Loucy (cell line): ENCODE measurements around the gene MROH8.
"Not testable (repeated sequence)": the region's sequence is repeated elsewhere in the genome, so short reads cannot be mapped to it uniquely, and the experiment has no call there.

Experiments used
- H2AFZ ChIP-seq: fragments of 200-600 bp; sonication (generic); 2 replicates; pipeline ENCODE4 v1.6.0; 2016; ENCODE audit warnings: antibody characterized with exemption, mild to moderate bottlenecking, low read length, moderate library complexity
- H3F3A ChIP-seq: fragments of 200-600 bp; 2 replicates; pipeline ENCODE4 v1.6.0; 2016; ENCODE audit warnings: antibody characterized with exemption, low read depth, mild to moderate bottlenecking
- H3K27me3 ChIP-seq: fragments of 200-600 bp; sonication (generic); 2 replicates; pipeline ENCODE4 v1.6.1; 2014; ENCODE audit warnings: low read length, mild to moderate bottlenecking; ENCODE audit not compliant: insufficient read depth, poor library complexity, severe bottlenecking
- H3K36me3 ChIP-seq: fragments of 200-600 bp; sonication (generic); 2 replicates; pipeline ENCODE4 v1.6.1; 2016; ENCODE audit warnings: low read length; ENCODE audit not compliant: insufficient read depth
- H3K4me1 ChIP-seq: fragments of 200-600 bp; sonication (generic); 2 replicates; pipeline ENCODE4 v1.5.1; 2014; ENCODE audit warnings: low read length, mild to moderate bottlenecking; ENCODE audit not compliant: insufficient read depth, poor library complexity, severe bottlenecking
- H3K4me2 ChIP-seq: fragments of 200-600 bp; sonication (generic); 2 replicates; pipeline ENCODE4 v1.6.0; 2014; ENCODE audit warnings: antibody characterized with exemption, low read length, low read depth, mild to moderate bottlenecking; ENCODE audit not compliant: poor library complexity, severe bottlenecking
- H3K4me3 ChIP-seq: fragments of 200-600 bp; sonication (generic); 2 replicates; pipeline ENCODE4 v1.5.1; 2014; ENCODE audit warnings: low read length, mild to moderate bottlenecking, mixed read lengths; ENCODE audit not compliant: poor library complexity, severe bottlenecking
- H3K79me2 ChIP-seq: fragments of 200-600 bp; sonication (generic); 2 replicates; pipeline ENCODE4 v1.6.1; 2014; ENCODE audit warnings: low read length; ENCODE audit not compliant: insufficient read depth
- H3K9ac ChIP-seq: fragments of 200-600 bp; sonication (generic); 2 replicates; pipeline ENCODE4 v1.6.0; 2014; ENCODE audit warnings: mild to moderate bottlenecking, low read depth, low read length, moderate library complexity; ENCODE audit not compliant: poor library complexity, severe bottlenecking
- H3K9me2 ChIP-seq: fragments of 200-600 bp; sonication (generic); replicated peaks from 2 replicates; pipeline ENCODE4 v1.6.1; 2016; ENCODE audit warnings: low read depth, low read length, mixed read lengths
- H3K9me3 ChIP-seq: fragments of 200-600 bp; sonication (generic); 2 replicates; pipeline ENCODE4 v1.6.1; 2014; ENCODE audit warnings: mild to moderate bottlenecking, antibody characterized with exemption, low read length, low read depth; ENCODE audit not compliant: insufficient read depth
- H4K20me1 ChIP-seq: fragments of 200-600 bp; sonication (generic); 2 replicates; pipeline ENCODE4 v1.6.0; 2014; ENCODE audit warnings: antibody characterized with exemption, low read length, mild to moderate bottlenecking; ENCODE audit not compliant: insufficient read depth, poor library complexity, severe bottlenecking
- EZH2phosphoT487 ChIP-seq: fragments of 200-600 bp; IDR thresholded peaks from 2 replicates; pipeline ENCODE4 v1.6.1; 2018; ENCODE audit warnings: antibody characterized with exemption, mild to moderate bottlenecking, moderate library complexity, borderline replicate concordance
- TF ChIP-seq, protein P1 (sequence below): fragments of 200-600 bp; sonication (generic); conservative IDR thresholded peaks from 2 replicates; pipeline ENCODE4 v1.5.1; 2014; ENCODE audit warnings: mild to moderate bottlenecking, antibody characterized with exemption, low read length

The MROH8 gene

DNA sequence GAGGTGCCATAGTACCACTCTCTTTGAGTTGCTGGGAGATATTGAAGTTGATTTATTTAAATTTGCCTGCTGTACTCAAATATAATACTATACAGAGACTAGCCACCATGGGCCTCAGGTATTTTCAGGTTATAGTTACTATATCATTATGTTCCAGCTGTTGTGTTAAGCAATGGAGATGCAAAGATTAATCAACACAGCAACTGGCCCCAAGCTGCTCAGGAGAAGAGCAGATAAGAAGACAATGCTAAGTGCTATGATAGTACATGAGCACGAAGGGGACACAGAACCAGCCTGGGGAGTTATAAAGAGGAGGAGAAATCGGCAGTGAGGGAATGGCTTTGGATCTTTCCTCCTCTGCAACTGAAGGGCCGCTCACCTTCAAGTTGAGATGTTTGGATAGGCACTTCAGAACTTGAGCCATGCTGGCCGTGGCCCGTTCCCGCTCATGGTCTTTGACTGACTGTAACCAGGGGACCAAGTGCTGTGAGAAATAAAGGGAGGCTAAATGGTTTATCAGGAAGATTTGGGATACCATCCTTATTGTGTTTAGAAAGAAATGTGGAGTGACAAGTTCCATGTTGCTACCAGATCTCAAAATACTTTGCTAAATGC is 24.6 kb downstream of the MROH8 start:
- Histone ChIP-seq H3K79me2 (no peaks in the 10 kb centered on the region), H3K9me3 (no peaks in the 10 kb centered on the region), H3K9ac (no peak overlapping the region), H3K4me3 (no peak overlapping the region), H3K27me3 (no peaks in the 10 kb centered on the region), H3K9me2 (no peaks in the 10 kb centered on the region), H3K4me2 (no peak overlapping the region), H3K4me1 (no peaks in the 10 kb centered on the region), H2AFZ (no peak overlapping the region), H4K20me1 (no peaks in the 10 kb centered on the region), H3F3A (no peaks in the 10 kb centered on the region), H3K36me3 (no peaks in the 10 kb centered on the region)
- TF ChIP-seq, protein P1, sequence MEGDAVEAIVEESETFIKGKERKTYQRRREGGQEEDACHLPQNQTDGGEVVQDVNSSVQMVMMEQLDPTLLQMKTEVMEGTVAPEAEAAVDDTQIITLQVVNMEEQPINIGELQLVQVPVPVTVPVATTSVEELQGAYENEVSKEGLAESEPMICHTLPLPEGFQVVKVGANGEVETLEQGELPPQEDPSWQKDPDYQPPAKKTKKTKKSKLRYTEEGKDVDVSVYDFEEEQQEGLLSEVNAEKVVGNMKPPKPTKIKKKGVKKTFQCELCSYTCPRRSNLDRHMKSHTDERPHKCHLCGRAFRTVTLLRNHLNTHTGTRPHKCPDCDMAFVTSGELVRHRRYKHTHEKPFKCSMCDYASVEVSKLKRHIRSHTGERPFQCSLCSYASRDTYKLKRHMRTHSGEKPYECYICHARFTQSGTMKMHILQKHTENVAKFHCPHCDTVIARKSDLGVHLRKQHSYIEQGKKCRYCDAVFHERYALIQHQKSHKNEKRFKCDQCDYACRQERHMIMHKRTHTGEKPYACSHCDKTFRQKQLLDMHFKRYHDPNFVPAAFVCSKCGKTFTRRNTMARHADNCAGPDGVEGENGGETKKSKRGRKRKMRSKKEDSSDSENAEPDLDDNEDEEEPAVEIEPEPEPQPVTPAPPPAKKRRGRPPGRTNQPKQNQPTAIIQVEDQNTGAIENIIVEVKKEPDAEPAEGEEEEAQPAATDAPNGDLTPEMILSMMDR = no peak
- no peak for TF ChIP-seq EZH2phosphoT487

DNA sequence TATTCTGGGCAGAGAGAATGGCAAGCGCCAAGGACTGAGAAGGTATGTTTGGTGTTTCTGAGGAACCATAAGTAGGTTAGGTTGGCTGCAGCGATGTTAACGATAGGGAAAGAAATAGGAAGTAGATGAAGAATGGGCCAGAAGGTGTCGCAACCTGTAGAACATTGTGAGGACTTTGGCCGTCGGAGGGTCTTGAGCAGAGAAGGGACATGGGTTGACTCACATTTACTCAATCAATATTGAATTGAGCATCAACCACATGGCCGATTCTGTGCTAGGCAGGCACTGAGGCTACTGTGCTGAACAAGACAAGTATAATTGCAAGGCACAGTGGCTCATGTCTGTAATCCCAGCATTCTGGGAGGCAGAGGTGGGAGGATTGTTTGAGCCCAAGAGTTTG is 27.1 kb downstream of the MROH8 start:
- Histone ChIP-seq H3K9ac (no peak overlapping the region), H3F3A (no peaks in the 10 kb centered on the region), H3K9me3 (no peaks in the 10 kb centered on the region), H3K4me1 (no peaks in the 10 kb centered on the region), H3K79me2 (no peaks in the 10 kb centered on the region), H3K27me3 (no peaks in the 10 kb centered on the region), H3K9me2 (no peaks in the 10 kb centered on the region), H3K4me2 (no peak overlapping the region), H2AFZ (no peak overlapping the region), H3K4me3 (no peak overlapping the region), H4K20me1 (no peaks in the 10 kb centered on the region), H3K36me3 (no peaks in the 10 kb centered on the region)
- no peak for TF ChIP-seq EZH2phosphoT487
- TF ChIP-seq, protein P1 = no peak

DNA sequence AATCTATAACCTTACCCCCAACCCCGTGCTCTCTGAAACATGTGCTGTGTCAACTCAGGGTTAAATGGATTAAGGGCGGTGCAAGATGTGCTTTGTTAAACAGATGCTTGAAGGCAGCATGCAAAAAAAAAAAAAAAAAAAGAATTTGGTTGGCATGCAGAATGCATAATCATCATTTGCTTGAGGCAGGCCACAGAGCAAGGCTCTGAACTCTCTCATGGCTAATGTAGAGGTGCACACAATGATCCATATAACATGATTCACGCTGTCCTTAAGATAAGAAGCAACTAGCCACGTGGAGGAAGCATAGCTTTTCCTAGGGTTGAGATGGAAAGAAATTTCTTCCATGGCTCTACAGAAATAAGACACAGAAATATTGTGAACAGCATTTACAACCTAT is 27.8 kb downstream of the MROH8 start:
- H3K9ac ChIP-seq = no peak overlapping the region
- H3K4me1 ChIP-seq = no peaks in the 10 kb centered on the region
- H3K4me3 ChIP-seq = no peak overlapping the region
- H3K9me2 ChIP-seq = no peaks in the 10 kb centered on the region
- no peaks in the 10 kb centered on the region for H3K36me3 ChIP-seq
- no peaks in the 10 kb centered on the region for H3F3A ChIP-seq
- H2AFZ ChIP-seq = no peak overlapping the region
- no peak overlapping the region for H3K4me2 ChIP-seq
- no peak for TF ChIP-seq EZH2phosphoT487
- TF ChIP-seq, protein P1 = no peak
- no peaks in the 10 kb centered on the region for H3K79me2 ChIP-seq
- no peaks in the 10 kb centered on the region for H3K27me3 ChIP-seq
- no peaks in the 10 kb centered on the region for H4K20me1 ChIP-seq
- H3K9me3 ChIP-seq = no peaks in the 10 kb centered on the region

DNA sequence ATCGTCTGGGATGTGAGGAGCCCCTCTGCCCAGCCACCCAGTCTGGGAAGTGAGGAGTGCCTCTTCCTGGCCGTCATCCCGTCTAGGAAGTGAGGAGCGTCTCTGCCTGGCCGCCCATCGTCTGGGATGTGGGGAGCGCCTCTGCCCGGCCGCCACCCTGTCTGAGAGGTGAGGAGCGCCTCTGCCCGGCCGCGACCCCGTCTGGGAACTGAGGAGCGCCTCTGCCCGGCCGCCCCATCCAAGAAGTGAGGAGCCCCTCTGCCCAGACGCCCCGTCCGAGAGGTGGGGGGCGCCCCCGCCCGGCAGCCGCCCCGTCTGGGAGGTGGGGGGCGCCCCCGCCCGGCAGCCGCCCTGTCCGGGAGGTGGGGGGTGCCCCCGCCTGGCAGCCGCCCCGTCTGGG is 28.5 kb downstream of the MROH8 start:
- H3F3A ChIP-seq, H4K20me1 ChIP-seq, H3K9ac ChIP-seq, H3K9me2 ChIP-seq, H3K4me2 ChIP-seq, H3K9me3 ChIP-seq, H3K79me2 ChIP-seq, H3K4me3 ChIP-seq, H2AFZ ChIP-seq, H3K36me3 ChIP-seq, H3K4me1 ChIP-seq, H3K27me3 ChIP-seq: not testable (repeated sequence)
